Measurements from ENCODE around the gene ATRX.
"Not testable (repeated sequence)": the region's sequence is repeated elsewhere in the genome, so short reads cannot be mapped to it uniquely, and the experiment has no call there.

The ATRX gene

GRCh38 chrX:77726095-77726494, 59.9 kb downstream of the ATRX start:
- not testable (repeated sequence) for DNase-seq

DNA sequence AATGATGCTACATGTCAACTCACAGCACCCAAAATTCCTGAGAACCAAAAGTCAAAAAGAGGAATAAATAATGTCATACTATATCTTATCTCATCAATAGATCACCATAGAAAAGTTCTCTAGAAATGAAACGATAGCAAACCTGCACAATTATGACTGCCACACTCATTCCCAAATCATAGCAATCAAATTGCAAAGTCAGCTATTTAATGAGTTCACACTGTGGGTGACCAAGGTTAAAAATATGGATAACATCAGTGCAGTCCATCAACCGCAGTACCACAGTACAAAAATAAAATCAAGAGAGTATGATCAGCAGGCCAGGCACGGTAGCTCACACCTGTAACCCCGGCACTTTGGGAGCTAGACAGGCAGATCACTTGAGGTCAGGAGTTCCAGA, 62.3 kb downstream of the ATRX start:
- no peak for DNase-seq

DNA sequence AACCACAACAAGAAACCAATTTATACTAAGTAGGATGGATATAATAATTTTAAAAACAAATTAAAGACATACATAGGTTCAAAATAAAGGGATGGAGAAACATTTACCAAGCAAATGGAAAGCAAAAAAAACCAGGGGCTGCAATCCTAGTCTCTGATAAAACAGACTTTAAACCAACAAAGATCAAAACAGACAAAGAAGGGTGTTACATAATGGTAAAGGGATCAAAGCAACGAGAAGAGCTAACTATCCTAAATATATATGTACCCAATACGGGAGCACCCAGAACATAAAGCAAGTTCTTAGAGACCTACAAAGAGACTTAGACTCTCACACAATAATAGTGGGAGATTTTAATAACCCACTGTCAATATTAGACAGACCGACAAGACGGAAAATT, 66.6 kb downstream of the ATRX start:
- no peak for DNase-seq

GRCh38 chrX:77704881-77705280, 81.1 kb downstream of the ATRX start:
- DNase-seq = no peak

GRCh38 chrX:77698242-77698641, 87.8 kb downstream of the ATRX start:
- DNase-seq = no peak

- DNase-seq = no peak
Observed at GRCh38 chrX:77694491-77694890, 91.5 kb downstream of the ATRX start.

DNA sequence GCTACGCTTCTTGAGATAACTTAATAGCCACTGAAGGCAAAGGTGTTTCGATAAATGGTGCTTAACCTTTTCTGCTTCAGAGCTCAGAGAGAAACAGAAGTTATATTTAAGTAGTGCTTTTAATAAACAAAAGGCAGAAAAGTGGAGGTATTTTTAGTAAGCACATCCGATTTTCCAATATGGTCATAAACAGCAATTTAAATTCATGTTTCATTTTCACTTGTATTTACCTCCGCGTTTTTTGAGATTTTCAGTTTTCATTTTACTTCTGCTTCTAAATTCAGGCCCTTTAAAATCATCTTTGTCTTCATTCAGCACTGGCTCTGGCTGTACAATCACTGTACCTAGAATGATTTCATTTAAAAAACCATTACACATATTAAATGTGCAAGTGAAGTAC, 92.4 kb downstream of the ATRX start:
- DNase-seq = no peak

- DNase-seq = no peak
Observed at GRCh38 chrX:77691916-77692315, 94.1 kb downstream of the ATRX start.

DNA sequence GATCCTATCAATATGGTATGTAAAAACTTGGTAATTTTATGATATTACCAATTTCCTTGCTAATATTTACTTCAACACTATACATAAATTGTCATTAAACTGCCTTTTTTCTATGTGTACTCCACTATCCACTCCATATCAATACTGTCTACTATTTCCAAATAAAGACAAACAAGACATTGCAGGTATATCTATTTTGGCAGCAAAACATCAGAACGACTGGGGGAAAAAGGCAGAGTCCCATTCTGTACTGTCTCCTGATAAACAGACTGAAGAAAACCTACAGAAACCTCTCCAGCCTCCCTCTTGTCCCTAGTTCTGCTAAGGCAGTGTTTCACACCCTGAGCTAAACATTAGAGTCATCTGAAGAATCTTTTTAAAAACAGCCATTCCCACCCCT, 96.6 kb downstream of the ATRX start:
- no peak for DNase-seq

GRCh38 chrX:77685683-77686082, 100.3 kb downstream of the ATRX start:
- not testable (repeated sequence) for DNase-seq

DNA sequence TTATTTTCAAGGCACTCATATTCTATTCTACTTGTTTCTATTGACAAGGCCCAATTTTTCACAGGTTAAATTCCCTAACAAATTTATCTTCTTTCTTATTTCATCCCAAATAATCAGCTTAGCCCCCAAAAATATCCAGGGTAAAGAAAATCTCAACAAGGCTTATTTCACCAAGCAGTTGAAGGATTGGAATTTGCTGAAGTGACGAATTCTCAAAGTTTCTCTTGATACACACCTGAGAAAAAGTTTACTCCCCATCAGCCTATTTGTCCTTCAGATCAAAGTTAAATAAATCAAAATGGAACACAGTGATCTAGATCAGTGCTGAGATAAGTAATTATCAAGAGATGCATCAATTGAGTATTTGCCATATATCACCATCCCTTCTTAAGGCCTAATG, 106.9 kb downstream of the ATRX start:
- DNase-seq = no peak

DNA sequence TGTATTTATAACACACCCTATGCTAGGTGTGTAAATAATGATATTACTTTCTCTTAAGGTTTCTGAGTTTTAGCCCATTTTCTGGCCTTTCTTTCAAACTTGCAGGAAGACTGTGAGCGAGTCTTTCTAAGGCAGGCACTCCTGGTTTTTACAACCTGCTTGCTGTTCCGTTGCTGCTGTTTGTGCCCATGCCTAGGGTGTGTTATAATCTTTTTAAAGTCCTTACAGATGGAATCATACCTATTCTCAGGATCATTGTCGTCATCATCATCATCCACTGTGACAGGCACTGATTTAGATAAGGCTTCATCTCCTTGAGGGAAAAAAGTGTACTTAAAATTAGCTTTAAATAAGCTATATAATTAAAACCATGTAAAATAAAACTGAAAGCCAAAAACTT, 110.0 kb downstream of the ATRX start:
- DNase-seq = no peak

DNA sequence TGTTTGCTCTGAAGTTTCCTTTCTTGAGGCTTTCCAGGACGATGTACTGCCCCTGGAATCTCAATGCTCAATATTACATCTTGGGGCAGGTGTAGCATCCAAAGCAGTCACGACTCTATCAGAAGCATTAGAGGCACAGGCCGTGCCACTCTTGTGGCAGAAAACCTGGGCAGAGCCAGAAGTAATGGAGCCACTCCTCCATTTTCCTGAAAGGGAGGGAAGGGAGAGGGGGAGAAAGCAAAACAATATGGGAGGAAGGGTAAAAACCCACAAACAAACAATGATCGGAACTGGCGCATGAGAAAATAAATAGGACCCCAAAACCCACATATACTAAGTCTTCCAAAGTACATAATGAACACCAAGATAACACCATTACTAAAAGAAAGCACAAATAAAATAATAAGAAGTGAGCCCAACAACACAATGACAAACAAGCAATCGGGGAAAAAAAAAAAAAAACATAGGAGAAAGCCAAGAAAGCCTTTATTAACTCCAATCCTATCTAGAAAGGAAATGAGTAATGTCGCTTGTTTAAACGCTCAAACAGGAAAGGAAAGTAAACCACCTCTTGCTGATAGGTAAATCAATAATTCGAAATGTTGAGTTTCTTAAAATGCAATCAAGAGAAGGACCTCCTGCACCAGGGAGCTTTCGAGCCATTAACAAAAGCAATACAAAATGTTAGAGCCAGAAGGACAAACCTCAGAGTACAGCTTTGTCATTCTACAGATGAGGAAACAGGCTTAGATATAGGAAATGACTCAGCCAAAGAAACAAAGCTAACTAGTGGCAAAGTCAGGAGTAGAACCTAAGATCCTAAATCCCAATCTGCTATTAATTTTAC, 117.4 kb downstream of the ATRX start:
- no peak for DNase-seq

DNA sequence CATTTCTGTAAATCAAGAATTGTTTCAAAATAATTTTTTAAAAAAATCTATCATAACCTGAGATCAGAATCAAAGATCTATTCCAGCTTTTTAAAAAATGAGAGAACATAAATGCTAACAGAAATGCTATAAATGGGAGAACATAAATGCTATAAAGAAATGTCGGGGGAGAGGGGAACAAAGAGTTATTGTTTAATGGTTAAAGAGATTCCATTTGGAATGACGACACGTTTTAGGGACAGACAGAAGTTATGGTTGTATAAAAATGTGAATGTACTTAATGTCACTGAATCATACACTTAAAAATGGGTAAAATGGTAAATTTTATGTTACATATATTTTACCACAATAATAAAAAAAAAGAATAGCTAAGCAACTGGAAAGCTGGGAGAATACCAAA, 127.1 kb downstream of the ATRX start:
- no peak for DNase-seq

- DNase-seq = no peak
Observed at GRCh38 chrX:77652095-77652494, 133.9 kb downstream of the ATRX start.

DNA sequence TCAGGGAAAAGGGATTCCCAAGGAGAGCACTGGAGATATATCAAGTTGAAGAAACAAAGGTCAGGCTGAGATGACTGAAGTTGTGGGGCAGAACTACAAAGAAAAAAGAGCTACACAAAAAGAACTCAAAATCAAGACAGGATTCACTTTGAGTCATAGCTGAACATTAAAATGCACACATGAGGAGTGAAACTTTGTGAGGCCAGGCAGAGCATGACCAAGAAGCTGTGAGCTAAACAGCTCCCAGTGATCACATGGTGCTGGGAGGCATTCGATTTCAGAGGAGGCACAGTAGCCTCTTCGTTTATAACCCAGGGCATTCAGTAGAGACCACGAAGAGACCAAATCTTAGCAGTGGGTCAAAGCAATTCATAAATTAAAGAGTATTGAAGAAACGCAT, 145.3 kb downstream of the ATRX start:
- no peak for DNase-seq

GRCh38 chrX:77639820-77640219, 146.2 kb downstream of the ATRX start:
- DNase-seq = no peak

GRCh38 chrX:77638397-77638796, 147.6 kb downstream of the ATRX start:
- DNase-seq = no peak

DNA sequence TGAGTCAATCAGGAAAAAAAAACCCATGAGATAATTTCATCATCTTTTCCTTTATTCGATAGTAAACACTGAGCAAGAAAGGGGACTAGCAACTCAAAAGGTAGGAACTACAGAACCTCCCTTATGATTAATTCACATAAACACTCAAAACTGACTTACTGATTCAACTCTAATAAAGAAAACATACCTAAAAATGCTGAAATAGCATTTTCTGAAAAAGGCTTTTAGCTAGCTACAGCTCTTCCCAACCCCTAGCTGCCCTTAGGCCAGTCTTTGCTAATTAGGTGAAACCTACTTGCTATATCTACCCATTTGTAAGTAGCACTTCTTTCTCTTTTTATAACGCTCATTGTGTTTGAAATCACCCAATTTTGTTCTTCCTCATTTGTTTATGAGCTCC, 150.6 kb downstream of the ATRX start:
- DNase-seq = no peak

DNA sequence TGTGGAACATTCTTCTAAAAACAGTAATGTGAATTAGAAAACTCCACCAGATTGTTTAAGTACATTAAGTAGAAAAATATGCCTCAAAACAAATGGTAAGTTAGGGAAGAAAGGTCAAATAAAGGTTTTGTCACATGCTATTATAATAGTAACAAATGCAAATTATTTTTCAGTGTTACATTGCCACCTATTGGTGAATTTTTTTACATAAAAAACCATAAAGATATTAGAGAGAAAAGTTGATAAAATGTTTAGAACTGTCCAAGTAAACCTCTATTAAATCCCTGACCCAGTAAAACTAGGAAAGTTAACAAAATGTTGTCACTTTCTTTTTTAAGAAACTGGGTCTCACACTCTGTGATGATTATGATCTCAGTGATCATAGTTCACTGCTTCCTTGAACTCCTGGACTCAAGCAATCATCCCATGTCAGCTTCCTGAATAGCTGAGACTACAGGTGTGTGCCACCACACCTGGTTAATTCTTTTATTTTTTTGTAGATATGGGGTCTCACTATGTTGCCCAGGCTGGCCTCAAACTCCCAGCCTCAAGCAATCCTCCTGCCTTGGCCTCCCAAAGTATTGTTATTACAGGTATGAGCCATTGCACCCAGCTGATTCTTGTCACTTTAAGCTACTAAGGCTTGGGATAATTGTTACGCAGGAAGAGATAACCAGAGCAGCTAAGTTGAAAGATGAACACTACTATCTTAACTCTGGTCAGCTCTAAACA, 157.6 kb downstream of the ATRX start:
- DNase-seq = no peak

DNA sequence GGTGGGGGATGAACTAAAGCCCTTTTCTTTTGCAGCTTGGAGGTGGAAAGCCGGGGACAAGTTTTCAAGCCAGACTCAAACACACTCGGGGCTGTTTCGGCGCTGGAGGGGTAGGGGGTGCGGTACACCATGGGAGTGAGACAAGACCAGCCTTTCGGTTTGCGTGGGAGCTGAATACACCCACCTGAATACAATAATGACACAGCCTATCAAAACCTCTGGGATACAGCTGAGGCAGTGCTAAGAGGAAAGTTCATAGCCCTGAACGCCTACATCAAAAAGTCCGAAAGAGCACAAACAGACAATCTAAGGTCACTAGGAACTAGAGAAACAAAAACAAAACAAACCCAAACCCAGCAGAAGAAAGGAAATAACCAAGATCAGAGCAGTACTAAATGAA, 163.3 kb downstream of the ATRX start:
- no peak for DNase-seq

GRCh38 chrX:77622233-77622632, 163.8 kb downstream of the ATRX start:
- no peak for DNase-seq

- DNase-seq = not testable (repeated sequence)
Observed at GRCh38 chrX:77621453-77621852, 164.6 kb downstream of the ATRX start.

DNA sequence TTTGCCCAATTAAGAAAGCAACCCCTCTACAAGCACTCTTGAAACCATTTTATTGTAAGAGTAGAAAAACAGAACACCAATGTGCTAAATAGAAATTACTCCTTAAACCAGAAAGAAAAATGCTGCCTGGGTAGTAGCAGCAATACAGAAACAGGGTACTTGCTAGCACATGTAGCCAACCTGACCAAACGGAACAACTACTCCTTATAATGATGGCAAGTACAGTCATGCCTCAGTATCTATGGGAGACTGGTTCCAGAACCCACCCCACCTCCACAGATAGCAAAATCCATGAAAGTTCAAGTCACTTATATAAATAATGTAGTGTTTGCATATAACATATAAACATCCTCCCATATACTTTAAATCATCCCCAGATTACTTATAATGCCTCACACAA, 168.8 kb downstream of the ATRX start:
- no peak for DNase-seq
